Loucy (cell line): ENCODE measurements around the gene DNAH9.

Experiments used
- EZH2phosphoT487 ChIP-seq: fragments of 200-600 bp; IDR thresholded peaks from 2 replicates; pipeline ENCODE4 v1.6.1; 2018; ENCODE audit warnings: antibody characterized with exemption, mild to moderate bottlenecking, moderate library complexity, borderline replicate concordance
- TF ChIP-seq, protein P1 (sequence below): fragments of 200-600 bp; sonication (generic); conservative IDR thresholded peaks from 2 replicates; pipeline ENCODE4 v1.5.1; 2014; ENCODE audit warnings: mild to moderate bottlenecking, antibody characterized with exemption, low read length

- TF ChIP-seq, protein P1, sequence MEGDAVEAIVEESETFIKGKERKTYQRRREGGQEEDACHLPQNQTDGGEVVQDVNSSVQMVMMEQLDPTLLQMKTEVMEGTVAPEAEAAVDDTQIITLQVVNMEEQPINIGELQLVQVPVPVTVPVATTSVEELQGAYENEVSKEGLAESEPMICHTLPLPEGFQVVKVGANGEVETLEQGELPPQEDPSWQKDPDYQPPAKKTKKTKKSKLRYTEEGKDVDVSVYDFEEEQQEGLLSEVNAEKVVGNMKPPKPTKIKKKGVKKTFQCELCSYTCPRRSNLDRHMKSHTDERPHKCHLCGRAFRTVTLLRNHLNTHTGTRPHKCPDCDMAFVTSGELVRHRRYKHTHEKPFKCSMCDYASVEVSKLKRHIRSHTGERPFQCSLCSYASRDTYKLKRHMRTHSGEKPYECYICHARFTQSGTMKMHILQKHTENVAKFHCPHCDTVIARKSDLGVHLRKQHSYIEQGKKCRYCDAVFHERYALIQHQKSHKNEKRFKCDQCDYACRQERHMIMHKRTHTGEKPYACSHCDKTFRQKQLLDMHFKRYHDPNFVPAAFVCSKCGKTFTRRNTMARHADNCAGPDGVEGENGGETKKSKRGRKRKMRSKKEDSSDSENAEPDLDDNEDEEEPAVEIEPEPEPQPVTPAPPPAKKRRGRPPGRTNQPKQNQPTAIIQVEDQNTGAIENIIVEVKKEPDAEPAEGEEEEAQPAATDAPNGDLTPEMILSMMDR, result no peak
- TF ChIP-seq EZH2phosphoT487, result no peak
These were observed 10.1 kb downstream of the DNAH9 start for GRCh38 chr17:11608396-11608795.
